Subcutaneous adipose tissue (tissue), 4 donors: ENCODE data around the gene ATP2C2. TPM values are rescaled to one million over a fixed set of nuclear protein-coding genes. Genes with fewer than 3 reads are reported as not detected.

Experiments
- CTCF ChIP-seq: fragments of 450-650 bp; IDR thresholded peaks from one replicate; pipeline ENCODE4 v1.5.1; 2016; ENCODE audit warnings: low read depth, mild to moderate bottlenecking, control low read depth, antibody characterized with exemption, moderate library complexity
- total RNA-seq, 4 donors: library from RNA; depleted of rRNA; stranded (reverse); fragments of >200 nt; gene quantifications; one replicate each; pipeline ENCODE4 v1.1.0, GENCODE V29; 2016

Gene ATP2C2
- total RNA-seq, 4 donors from 2014 or later, result not detected

- no peak for TF ChIP-seq CTCF
Observed at GRCh38 chr16:84418056-84418849, 49.9 kb downstream of the ATP2C2 start.

GRCh38 chr16:84419730-84420129 is 51.4 kb downstream of the ATP2C2 start:
- no peak for TF ChIP-seq CTCF

- TF ChIP-seq CTCF, result no peak
Observed at GRCh38 chr16:84421081-84421937, 53.0 kb downstream of the ATP2C2 start.

- no peak for TF ChIP-seq CTCF
Observed at GRCh38 chr16:84421938-84422220, 53.5 kb downstream of the ATP2C2 start.

- TF ChIP-seq CTCF, result no peak
Observed at GRCh38 chr16:84423416-84423837, 55.1 kb downstream of the ATP2C2 start.

- no peak for TF ChIP-seq CTCF
Observed at GRCh38 chr16:84425696-84426095, 57.4 kb downstream of the ATP2C2 start.

- no peak for TF ChIP-seq CTCF
Observed at GRCh38 chr16:84426804-84427203, 58.5 kb downstream of the ATP2C2 start.
